Natural killer cell (primary cell): Measurements from ENCODE around the gene PKP4. TPM values are rescaled to one million over a fixed set of nuclear protein-coding genes. Genes with fewer than 3 reads are reported as not detected.
"Not testable (repeated sequence)": the region's sequence is repeated elsewhere in the genome, so short reads cannot be mapped to it uniquely, and the experiment has no call there.

Experiments used
- ATAC-seq, 3 donors: fragments of 150-1000 bp in 2 of 3; fragments of 200-7000 bp in 1 of 3; cut with Tn5 transposase; 1 replicate in 1 of 3; 2 replicates in 2 of 3; pipeline ENCODE4 v1.10.0; 2021; ENCODE audit warnings: mild to moderate bottlenecking in 2 of 3, moderate library complexity in 2 of 3
- DNase-seq, 2 donors: peaks; one replicate each; pipeline versions ENCODE4 v3.0.0 to v3.0.0-alpha.2; 2013 to 2021; ENCODE audit warnings: mixed read lengths in 1 of 2
- H3K27ac ChIP-seq: one replicate; pipeline ENCODE4 v1.5.1; 2013; ENCODE audit warnings: mild to moderate bottlenecking, low read length
- H3K27me3 ChIP-seq: one replicate; pipeline ENCODE4 v1.6.1; 2013; ENCODE audit warnings: low read length; ENCODE audit not compliant: control insufficient read depth, insufficient read depth
- H3K36me3 ChIP-seq: one replicate; pipeline ENCODE4 v1.6.1; 2013; ENCODE audit warnings: low read length; ENCODE audit not compliant: control insufficient read depth, insufficient read depth
- H3K4me1 ChIP-seq: one replicate; pipeline ENCODE4 v1.6.1; 2013; ENCODE audit warnings: low read length; ENCODE audit not compliant: control insufficient read depth, insufficient read depth
- H3K4me3 ChIP-seq: one replicate; pipeline ENCODE4 v1.5.1; 2013; ENCODE audit warnings: low read length
- H3K9me3 ChIP-seq: one replicate; pipeline ENCODE4 v1.6.1; 2013; ENCODE audit warnings: low read length; ENCODE audit not compliant: control insufficient read depth, insufficient read depth
- H3K27ac Mint-ChIP-seq, 2 donors: one replicate each; pipeline ENCODE4 v1.8.0; 2022; ENCODE audit warnings: mild to moderate bottlenecking in 2 of 2, mixed read lengths in 2 of 2, moderate library complexity in 1 of 2
- H3K27me3 Mint-ChIP-seq, 2 donors: one replicate each; pipeline ENCODE4 v1.8.0; 2022; ENCODE audit warnings: low read depth in 2 of 2, mixed read lengths in 2 of 2
- H3K36me3 Mint-ChIP-seq: one replicate; pipeline ENCODE4 v1.8.0; 2022; ENCODE audit warnings: mixed read lengths
- H3K4me1 Mint-ChIP-seq, 2 donors: one replicate each; pipeline ENCODE4 v1.8.0; 2022; ENCODE audit warnings: mixed read lengths in 2 of 2
- H3K4me3 Mint-ChIP-seq: one replicate; pipeline ENCODE4 v1.8.0; 2022; ENCODE audit warnings: mild to moderate bottlenecking, moderate library complexity, mixed read lengths
- H3K9me3 Mint-ChIP-seq, 2 donors: one replicate each; pipeline ENCODE4 v1.8.0; 2022; ENCODE audit warnings: mixed read lengths in 2 of 2
- WGBS: methylation state at CpG from one replicate; pipeline ENCODE4 v1.1.7; 2013; ENCODE audit warnings: missing lambda C conversion rate; ENCODE audit not compliant: insufficient coverage; 5-methylcytosine and 5-hydroxymethylcytosine counted together
- intact Hi-C: fragments of 100-400 bp; cut with micrococcal nuclease; formaldehyde crosslinking; loops from one replicate; pipeline ENCODE4 v1.14.2; 2022
- total RNA-seq, 4 donors: library from RNA; stranded (reverse); fragments of 120-200 nt in 1 of 4; gene quantifications; one replicate each; pipeline versions ENCODE4 v1.2.3 to v1.2.4, GENCODE V29; 2013 to 2022
- TF ChIP-seq, protein P1 (sequence below): fragments of 200-600 bp; IDR thresholded peaks from one replicate; pipeline ENCODE4 v1.8.0; 2022; ENCODE audit warnings: antibody characterized with exemption

PKP4 gene
- total RNA-seq, 3 donors from 2014 or later (not counting 1 experiment from before 2014, with no cell fraction given), result 5.9 to 8.4 (median 7.2) TPM

DNA sequence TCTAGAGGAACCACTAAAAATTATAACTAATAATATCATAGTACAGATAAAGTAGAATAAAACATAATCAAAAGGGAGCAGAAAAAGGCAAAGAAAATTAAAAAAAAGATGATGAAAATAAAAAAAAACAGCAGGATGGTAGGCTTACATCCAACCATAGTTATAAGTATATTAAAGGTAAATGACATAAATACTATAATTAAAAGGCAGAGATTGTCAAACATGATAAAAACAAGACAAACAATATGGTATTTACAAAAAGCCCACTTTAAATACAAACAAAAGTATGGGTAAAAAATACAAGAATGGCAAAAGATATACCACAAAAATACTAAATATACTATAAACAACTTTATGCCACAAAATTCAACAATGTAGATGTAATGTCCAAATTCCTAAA is 24.6 kb upstream of the PKP4 start:
- no peak overlapping the region for H3K27ac ChIP-seq
- peaks cover 3% of the 10 kb centered on the region for H3K9me3 ChIP-seq
- TF ChIP-seq, protein P1, sequence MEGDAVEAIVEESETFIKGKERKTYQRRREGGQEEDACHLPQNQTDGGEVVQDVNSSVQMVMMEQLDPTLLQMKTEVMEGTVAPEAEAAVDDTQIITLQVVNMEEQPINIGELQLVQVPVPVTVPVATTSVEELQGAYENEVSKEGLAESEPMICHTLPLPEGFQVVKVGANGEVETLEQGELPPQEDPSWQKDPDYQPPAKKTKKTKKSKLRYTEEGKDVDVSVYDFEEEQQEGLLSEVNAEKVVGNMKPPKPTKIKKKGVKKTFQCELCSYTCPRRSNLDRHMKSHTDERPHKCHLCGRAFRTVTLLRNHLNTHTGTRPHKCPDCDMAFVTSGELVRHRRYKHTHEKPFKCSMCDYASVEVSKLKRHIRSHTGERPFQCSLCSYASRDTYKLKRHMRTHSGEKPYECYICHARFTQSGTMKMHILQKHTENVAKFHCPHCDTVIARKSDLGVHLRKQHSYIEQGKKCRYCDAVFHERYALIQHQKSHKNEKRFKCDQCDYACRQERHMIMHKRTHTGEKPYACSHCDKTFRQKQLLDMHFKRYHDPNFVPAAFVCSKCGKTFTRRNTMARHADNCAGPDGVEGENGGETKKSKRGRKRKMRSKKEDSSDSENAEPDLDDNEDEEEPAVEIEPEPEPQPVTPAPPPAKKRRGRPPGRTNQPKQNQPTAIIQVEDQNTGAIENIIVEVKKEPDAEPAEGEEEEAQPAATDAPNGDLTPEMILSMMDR, result no peak
- no peaks in the 10 kb centered on the region for H3K4me1 ChIP-seq
- Mint-ChIP-seq H3K27ac (no peak overlapping the region), H3K36me3 (no peaks in the 10 kb centered on the region), H3K9me3 (peaks cover 9 to 11% of the 10 kb centered on the region in 2 donors), H3K4me3 (no peak overlapping the region), H3K27me3 (peaks cover 0 to 11% of the 10 kb centered on the region in 2 donors), H3K4me1 (no peaks in the 10 kb centered on the region)
- DNase-seq (no peak), ATAC-seq (no peak)
- intact Hi-C loops, result no loop called here
- H3K27me3 ChIP-seq, result no peaks in the 10 kb centered on the region
- H3K4me3 ChIP-seq, result no peak overlapping the region
- no peaks in the 10 kb centered on the region for H3K36me3 ChIP-seq

DNA sequence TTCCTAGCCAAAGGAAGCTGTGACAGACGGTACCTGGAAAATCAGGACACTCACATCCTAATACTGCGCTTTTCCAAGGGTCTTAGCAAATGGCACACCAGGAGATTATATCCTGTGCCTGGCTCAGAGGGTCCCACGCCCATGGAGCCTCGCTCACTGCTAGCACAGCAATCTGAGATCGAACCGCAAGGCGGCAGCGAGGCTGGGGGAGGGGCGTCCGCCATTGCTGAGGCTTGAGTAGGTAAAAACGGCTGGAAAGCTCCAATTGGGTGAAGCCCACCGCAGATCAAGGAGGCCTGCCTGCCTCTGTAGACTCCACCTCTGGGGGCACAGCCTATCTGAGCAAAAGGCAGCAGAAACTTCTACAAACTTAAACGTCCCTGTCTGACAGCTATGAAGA is 23.0 kb upstream of the PKP4 start:
- H3K27me3 ChIP-seq, H3K9me3 ChIP-seq, H3K9me3 Mint-ChIP-seq, H3K27me3 Mint-ChIP-seq, H3K27ac ChIP-seq, H3K27ac Mint-ChIP-seq, H3K36me3 Mint-ChIP-seq, DNase-seq, H3K4me1 ChIP-seq, H3K36me3 ChIP-seq, H3K4me3 Mint-ChIP-seq, H3K4me1 Mint-ChIP-seq, ATAC-seq, H3K4me3 ChIP-seq, intact Hi-C loops: not testable (repeated sequence)
- WGBS, result 91% methylated on average over 13 of the region's 13 CpGs

DNA sequence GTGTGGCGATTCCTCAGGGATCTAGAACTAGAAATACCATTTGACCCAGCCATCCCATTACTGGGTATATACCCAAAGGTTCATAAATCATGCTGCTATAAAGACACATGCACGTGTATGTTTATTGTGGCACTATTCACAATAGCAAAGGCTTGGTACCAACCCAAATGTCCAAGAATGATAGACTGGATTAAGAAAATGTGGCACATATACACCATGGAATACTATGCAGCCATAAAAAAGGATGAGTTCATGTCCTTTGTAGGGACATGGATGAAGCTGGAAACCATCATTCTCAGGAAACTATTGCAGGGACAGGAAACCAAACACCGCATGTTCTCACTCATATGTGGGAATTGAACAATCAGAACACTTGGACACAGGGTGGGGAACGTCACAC is 17.7 kb upstream of the PKP4 start:
- H3K27ac ChIP-seq, DNase-seq, H3K4me1 Mint-ChIP-seq, H3K4me3 Mint-ChIP-seq, H3K9me3 ChIP-seq, H3K36me3 ChIP-seq, ATAC-seq, H3K4me1 ChIP-seq, H3K27ac Mint-ChIP-seq, H3K27me3 ChIP-seq, H3K27me3 Mint-ChIP-seq, intact Hi-C loops, H3K36me3 Mint-ChIP-seq, H3K9me3 Mint-ChIP-seq, H3K4me3 ChIP-seq: not testable (repeated sequence)
- 96% methylated on average over 2 of the region's 4 CpGs for WGBS

DNA sequence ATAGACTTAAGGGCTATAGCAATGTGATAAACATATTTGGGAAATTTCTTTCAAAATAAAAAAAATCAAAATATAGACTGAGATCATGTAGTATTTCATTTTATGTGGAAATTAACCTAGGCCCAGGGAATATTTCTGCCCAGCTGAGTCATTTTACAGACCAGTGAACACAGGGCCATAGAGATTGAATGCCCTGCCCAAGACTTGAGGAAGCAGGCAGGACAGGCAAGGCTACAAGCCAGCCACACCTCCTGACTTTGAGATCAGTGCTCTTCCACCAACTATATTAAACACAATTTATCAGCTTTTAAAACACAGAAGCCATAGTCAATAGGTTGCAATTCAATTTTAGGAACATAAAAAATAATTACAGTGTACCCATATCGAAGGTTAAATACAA is 13.1 kb upstream of the PKP4 start:
- DNase-seq (no peak), ATAC-seq (no peak)
- Mint-ChIP-seq H3K27ac (no peak overlapping the region), H3K9me3 (no peaks in the 10 kb centered on the region), H3K4me3 (no peak overlapping the region), H3K4me1 (no peaks in the 10 kb centered on the region), H3K36me3 (no peaks in the 10 kb centered on the region), H3K27me3 (peaks cover 0 to 4% of the 10 kb centered on the region in 2 donors)
- Histone ChIP-seq H3K9me3 (no peaks in the 10 kb centered on the region), H3K27me3 (no peaks in the 10 kb centered on the region), H3K36me3 (no peaks in the 10 kb centered on the region), H3K4me3 (no peak overlapping the region), H3K27ac (no peak overlapping the region), H3K4me1 (no peaks in the 10 kb centered on the region)
- TF ChIP-seq, protein P1, result no peak
- intact Hi-C loops, result no loop called here
- WGBS, result no CpG with 5 or more reads among the region's 1 CpG
